Amniotic stem cell (primary cell): ENCODE measurements around the gene DDX24.

ENCODE experiments used
- DNase-seq: peaks from one replicate; lab custom pipeline; 2025; lab: John Stamatoyannopoulos, UW

DDX24 gene

DNA sequence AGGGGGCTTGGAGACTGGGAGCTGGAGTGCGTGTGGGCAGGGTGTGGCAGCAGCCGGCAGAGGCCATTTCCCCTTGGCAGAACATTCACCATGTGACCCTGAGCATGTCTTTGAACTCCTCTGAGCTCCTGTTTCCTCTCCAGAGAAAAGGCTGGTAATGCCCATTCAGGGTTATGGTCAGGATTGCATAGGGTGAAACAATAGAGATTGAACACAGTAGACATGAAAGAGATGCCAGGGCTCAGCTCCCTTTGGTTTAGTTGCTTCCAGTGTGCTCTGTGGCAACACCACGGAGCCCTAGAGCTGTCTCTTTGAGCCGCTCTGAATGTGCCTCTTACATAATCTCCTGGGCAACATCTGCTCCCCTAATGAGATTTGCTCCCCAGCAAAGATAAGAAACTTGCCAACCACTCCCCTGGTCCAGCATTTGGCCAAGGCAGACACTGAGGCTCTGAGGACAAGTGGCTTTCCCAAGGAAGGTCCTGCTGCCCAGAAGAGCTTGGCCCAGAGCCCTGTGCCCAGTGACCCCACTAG, 34.1 kb upstream of the DDX24 start:
- no peak for DNase-seq

DNA sequence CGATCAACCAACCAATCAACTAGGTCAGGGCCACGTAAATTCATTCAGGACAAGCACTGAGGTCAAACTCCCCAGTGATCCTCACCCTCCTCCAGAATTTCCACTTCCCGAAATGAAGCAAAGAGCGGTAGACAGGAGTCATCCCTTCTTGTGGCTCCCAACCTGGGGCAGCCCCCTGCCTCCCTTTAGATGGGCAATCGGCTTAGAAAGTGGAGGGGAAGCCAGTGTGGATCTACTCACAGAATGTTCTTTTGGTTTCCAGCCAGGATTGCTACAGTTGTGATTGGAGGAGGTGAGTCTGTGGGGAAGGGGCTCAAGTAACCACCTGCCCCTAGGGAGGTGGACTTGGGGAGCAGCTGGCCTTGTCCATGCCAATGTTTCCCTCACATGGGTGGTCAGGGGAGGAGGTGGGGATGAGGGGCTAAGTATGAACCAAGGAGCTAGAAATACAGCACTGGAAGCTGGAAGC, 33.6 kb upstream of the DDX24 start:
- no peak for DNase-seq

DNA sequence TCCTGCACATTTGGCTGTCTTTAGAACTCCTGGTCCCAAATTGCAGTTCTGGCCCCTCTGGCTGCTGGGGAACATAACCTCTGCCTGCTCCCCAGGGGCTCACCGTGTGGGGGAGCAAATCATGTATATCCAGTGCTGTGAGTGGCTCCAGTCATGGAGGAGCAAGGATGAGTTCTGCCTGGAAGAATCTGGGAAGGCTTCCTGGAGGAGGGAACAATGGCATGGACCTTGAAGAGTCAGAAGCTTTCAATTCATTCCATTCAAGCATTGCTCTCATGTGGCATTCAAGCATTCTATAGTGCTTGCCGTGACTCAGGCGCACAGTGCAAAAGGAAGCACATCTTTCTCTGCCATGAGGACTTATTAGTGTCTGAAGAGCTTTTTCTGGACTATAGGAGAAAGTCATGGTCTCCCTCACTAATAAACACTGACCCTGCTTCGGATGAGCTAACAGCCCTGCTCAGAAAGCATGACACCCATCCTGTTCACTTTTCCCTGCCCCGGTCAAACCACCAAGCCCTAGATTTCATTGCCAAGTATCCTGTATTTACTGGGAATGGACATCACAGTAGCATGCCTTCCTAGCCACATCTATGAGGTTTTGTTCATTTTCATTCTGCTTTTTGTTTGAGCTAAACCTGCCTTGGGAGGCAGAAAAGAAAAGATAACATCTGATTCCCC, 33.0 kb upstream of the DDX24 start:
- DNase-seq = no peak

GRCh38 chr14:94113490-94113889, 32.5 kb upstream of the DDX24 start:
- no peak for DNase-seq

- DNase-seq = no peak
Measured at GRCh38 chr14:94113073-94113472, 32.1 kb upstream of the DDX24 start.

DNA sequence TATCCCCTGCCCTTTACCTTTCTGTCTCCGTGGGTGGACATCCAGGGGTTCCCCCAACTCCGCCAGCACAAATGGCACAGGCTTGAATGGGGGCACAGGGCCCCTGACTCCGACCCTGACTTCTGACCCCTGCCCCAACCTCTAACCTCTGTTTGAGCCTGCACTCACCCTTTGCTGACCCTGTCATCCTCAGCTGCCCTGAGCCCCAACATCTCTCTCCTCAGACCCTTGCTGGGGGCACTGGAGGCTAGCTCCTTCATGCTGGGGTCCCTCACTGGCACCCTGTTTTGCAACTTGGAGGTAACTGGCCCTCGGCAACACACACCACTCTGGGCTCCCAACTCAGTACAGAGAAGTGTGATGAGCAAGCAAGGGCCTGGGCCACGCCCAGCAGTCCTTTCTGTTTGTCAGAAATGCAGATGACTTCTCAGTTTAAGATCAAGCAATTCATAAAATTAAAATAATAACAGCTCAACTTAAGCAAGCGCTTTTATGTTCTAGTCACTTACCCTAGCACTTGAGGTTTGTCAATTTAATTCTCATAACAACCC, 31.6 kb upstream of the DDX24 start:
- DNase-seq = no peak

DNA sequence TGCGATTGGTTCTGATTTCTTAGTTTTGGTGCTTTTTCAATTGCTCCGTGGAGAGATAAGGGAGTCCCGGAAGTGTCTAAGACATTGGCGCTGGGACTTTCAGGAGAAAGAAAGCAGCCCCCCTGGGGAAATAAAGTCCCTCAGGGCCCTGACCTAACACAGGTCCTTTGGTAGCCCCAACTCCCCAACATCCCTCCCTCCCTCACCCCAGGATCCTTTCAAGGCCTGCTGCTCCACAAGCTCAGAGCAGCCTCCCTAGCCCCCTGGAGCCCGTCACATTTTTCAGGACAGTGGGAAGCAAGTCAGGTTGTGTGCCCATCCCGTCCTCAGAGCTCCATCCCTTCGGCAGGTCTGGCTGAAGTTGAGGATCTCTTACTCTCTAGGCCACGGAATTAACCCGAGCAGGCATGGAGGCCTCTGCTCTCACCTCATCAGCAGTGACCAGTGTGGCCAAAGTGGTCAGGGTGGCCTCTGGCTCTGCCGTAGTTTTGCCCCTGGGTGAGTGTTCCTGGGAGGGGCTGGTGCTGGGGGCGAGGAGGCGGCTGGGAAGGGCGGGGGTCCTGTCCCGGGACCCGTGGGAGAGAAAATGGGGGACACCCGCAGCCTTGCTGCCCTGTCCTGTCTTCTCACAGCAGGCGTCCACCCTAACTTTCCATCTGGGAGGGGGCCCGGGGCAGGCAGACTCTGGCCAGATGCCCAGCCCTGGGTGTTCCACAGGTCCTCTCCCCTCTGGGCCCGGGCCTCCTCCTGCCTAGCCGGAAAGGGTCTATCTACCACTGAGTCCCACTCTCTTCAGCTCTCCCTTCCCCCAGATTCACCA, 30.5 kb upstream of the DDX24 start:
- no peak for DNase-seq

DNA sequence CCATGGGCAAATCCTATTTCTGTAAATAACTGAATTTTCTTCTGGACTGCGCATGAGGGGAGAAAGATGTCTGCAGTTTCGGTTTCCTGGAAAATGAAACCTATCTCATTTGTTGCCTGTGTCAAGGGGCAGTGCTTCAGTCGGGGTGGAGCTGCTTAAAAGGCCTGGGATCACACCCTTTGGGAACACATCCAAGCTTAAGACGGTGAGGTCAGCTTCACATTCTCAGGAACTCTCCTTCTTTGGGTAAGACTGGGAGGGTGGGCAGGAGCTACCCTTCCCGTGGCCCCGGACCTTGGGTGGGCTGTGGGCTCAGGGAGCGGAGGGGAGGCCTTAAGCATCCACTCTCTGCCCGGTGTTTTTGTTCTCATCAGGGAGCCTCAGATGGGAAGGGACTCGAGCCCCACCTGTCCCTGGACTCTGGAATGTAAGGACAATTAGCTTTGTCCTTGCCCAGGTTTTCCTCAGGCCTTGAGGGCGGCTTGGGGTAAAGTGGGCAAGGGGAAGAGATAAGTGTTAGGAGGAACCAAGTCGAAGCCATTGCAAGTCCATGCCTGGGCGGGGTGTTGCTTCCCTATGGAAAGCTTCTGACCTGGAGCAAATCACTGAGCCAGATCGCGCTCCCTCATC, 29.7 kb upstream of the DDX24 start, which contains the start of gene IFI27:
Gene IFI27, plus strand, starts transcription at position 185 of the 630 bp plus-strand sequence.
- DNase-seq = no peak

GRCh38 chr14:94109915-94110250, 28.9 kb upstream of the DDX24 start:
- no peak for DNase-seq

DNA sequence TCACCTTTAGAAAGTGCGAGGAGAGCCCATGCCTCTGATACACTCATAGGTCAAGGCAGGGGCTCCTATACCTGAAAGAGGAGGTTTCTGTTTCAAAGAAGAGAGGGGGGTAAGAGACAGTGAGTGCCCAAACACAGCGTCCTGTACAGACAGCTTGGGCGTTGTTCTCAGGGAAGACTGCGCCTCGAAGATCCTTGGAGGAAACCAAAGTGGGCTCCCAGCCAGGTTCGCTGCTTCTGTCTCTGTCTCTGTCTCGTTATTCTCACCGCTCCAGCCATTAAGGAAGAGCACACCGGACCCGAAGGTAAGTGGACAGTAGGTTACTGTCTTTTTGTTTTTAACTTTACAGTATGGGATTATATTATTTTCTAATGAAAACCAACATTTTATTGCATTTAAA, 23.7 kb upstream of the DDX24 start:
- no peak for DNase-seq

GRCh38 chr14:94103554-94104150, 22.6 kb upstream of the DDX24 start:
- no peak for DNase-seq

- DNase-seq = no peak
Measured at GRCh38 chr14:94102768-94103482, 21.9 kb upstream of the DDX24 start.

DNA sequence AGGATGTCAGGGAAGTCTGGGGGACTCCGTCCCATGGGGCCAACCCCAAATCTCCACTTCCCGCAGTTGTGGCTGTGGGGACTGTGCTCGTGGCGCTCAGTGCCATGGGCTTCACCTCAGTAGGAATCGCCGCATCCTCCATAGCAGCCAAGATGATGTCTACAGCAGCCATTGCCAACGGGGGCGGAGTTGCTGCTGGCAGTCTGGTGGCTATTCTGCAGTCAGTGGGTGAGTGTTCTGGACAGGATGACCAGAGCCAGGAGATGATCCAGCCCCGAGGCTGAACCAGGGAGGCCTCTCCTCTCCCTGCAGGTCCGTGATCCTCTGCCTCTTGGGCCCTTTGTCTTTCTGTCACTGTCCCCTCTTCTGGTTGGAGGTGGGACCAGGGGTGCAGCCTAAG, 20.7 kb upstream of the DDX24 start:
- DNase-seq = no peak

DNA sequence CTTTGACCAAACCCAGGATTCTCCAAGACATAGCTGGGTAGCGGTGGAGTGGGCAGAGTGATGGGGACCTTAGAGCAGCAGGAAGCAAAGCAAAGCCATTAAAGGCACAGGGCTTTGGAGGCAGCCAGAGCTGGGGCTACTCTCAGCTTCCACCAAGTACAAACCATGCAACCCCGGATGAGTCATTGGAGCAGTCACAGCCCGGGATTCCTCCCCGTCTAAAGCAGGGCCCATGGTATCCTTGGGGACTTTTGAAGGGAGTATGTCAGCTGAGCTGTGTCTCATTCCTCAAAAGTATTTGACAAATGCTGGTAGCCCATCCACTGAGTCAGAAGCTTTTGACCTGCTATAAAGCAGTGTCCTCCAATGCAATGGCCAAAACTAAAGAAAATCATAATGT, 19.8 kb upstream of the DDX24 start:
- peak; percentile 75 for DNase-seq

DNA sequence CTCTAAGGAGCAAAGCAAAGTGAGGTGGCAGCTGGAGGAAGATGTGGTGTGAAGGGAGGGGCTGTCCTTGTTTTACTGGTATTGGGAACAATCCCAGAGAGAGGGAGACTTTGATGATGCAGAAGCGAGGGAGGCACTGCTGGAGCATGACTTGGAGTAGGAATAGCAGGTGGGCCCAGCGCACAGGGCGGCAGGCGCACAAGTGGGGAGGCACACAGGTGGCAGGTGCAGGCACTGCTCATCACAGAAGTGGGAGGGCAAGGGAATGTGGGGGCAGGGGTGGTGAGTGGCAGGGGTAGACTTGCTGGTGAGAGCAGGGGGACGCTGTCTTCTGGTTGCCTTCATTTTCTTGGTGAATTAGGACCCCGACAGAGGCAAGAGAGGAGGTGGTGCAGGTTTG, 18.0 kb upstream of the DDX24 start:
- DNase-seq = no peak

DNA sequence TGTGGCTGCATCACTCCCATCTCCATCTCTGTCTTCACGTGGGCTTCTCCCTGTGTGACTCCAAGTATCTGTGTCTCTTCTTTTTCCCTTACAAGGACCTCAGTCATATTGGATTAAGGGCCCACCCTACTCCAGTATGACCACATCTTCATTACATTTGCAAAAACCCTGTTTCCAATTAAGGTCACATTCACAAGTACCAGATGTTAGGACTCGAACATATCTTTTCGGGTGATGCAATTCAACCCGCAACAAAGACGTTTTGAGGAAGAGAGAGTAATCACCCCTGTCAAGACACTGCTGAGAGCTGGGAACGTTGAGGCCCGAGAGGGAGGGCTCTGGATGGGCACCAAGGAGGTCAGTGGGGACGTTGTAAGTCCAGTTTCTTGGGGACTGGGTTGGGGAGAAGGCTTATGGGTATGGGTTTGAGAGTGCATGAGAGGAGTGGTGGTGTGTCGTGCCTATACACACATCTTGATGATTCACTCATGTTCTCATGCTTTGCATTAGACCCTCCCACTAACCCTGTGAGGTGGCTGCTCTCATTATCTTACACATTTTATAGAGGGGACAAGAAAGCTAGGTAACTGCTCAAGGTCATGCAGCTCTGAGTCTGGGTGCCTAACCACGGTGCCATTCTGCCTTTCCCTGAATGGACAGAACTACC, 17.5 kb upstream of the DDX24 start:
- DNase-seq = no peak

GRCh38 chr14:94097091-94097490, 16.1 kb upstream of the DDX24 start:
- no peak for DNase-seq

GRCh38 chr14:94093418-94093817, 12.4 kb upstream of the DDX24 start:
- DNase-seq = no peak

DNA sequence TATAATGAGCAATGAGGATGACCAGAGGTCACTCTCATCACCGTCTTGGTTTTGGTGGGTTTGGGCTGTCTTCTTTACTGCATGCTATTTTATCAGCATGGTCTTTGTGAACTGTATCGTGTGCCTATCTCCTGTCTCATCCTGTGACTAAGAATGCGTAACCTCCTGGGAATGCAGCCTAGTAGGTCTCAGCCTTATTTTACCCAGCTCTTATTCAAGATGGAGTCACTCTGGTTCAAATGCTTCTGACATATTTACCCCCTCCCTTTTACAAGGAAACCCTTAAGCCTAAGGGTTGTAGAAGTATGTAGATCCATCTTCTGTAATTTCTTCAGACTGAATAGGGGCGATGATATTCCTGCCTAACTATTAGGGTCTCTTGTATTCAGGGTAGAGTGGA, 8.5 kb upstream of the DDX24 start:
- no peak for DNase-seq

DNA sequence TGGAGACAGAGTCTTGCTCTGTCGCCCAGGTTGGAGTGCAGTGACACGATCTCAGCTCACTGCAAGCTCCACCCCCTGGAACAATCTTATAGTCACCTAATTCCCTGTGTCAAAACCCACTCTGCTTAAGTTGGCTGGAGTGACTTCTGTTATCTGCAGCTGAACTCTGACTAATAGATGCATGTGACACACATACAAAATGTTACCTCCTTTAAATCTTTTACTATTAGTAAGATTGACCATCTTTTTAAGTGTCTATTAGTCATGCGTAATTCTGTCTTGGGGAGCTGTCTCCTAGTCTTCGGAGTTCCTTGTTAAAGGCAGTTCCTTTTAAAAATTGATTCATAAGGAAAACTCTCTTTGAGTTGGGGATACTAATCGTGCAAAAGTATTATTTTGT, 7.5 kb upstream of the DDX24 start:
- no peak for DNase-seq

GRCh38 chr14:94087891-94088290, 6.9 kb upstream of the DDX24 start:
- DNase-seq = no peak
